ENCODE measurements around the gene THADA.

Gene THADA

GRCh38 chr2:43265001-43265400 is 330.8 kb downstream of the THADA start:
- DNase-seq = no peak

GRCh38 chr2:43262951-43263350 is 332.9 kb downstream of the THADA start:
- no peak for DNase-seq

GRCh38 chr2:43262239-43262638 is 333.6 kb downstream of the THADA start:
- DNase-seq = no peak

GRCh38 chr2:43259512-43259911 is 336.3 kb downstream of the THADA start:
- no peak for DNase-seq

- no peak for DNase-seq
These were observed 337.2 kb downstream of the THADA start for GRCh38 chr2:43258547-43259156.

GRCh38 chr2:43255296-43255910 is 340.4 kb downstream of the THADA start:
- no peak for DNase-seq

- no peak for DNase-seq
These were observed 341.5 kb downstream of the THADA start for GRCh38 chr2:43254331-43254730.

- DNase-seq = no peak
These were observed 344.6 kb downstream of the THADA start for GRCh38 chr2:43251171-43251731.

- no peak for DNase-seq
These were observed 345.8 kb downstream of the THADA start for GRCh38 chr2:43250015-43250414.

- no peak for DNase-seq
These were observed 347.2 kb downstream of the THADA start for GRCh38 chr2:43248621-43249020.

GRCh38 chr2:43246641-43247040 is 349.2 kb downstream of the THADA start:
- no peak for DNase-seq

- no peak for DNase-seq
These were observed 354.3 kb downstream of the THADA start for GRCh38 chr2:43241558-43241957.

- DNase-seq = no peak
These were observed 355.1 kb downstream of the THADA start for GRCh38 chr2:43240766-43241150.

- DNase-seq = no peak
These were observed 355.7 kb downstream of the THADA start for GRCh38 chr2:43239981-43240765.

- DNase-seq = no peak
These were observed 357.0 kb downstream of the THADA start for GRCh38 chr2:43238813-43239212.

GRCh38 chr2:43238176-43238575 is 357.7 kb downstream of the THADA start:
- DNase-seq = no peak

- no peak for DNase-seq
These were observed 362.3 kb downstream of the THADA start for GRCh38 chr2:43233218-43234212.

GRCh38 chr2:43230951-43231827 is 364.6 kb downstream of the THADA start:
- DNase-seq = no peak

GRCh38 chr2:43230351-43230885 is 365.4 kb downstream of the THADA start:
- no peak for DNase-seq

GRCh38 chr2:43228756-43229659 is 366.8 kb downstream of the THADA start:
- DNase-seq = no peak

All from activated naive CD4-positive, alpha-beta T cell treated with Interleukin-2 at 50 U/mL for 16 hours (primary cell).